ENCODE results near the gene KIF18B.
"Not testable (repeated sequence)": the region's sequence is repeated elsewhere in the genome, so short reads cannot be mapped to it uniquely, and the experiment has no call there.

The KIF18B gene

GRCh38 chr17:44968225-44969143 lies 20.9 kb upstream of the KIF18B start, which contains the start of gene C1QL1:
TSS of gene C1QL1 (minus strand) at chr17:44968303. CDS start at chr17:44968048, 255 bp downstream.
- peak; percentile 96 for DNase-seq

- DNase-seq = no peak
Observed at GRCh38 chr17:44967907-44968224, 20.3 kb upstream of the KIF18B start.

GRCh38 chr17:44967026-44967906 lies 19.7 kb upstream of the KIF18B start:
- no peak for DNase-seq

GRCh38 chr17:44966348-44967025 lies 18.9 kb upstream of the KIF18B start:
- no peak for DNase-seq

GRCh38 chr17:44965481-44966234 lies 18.1 kb upstream of the KIF18B start:
- DNase-seq = no peak

- no peak for DNase-seq
Observed at GRCh38 chr17:44961921-44962350, 14.4 kb upstream of the KIF18B start.

- no peak for DNase-seq
Observed at GRCh38 chr17:44960691-44961090, 13.1 kb upstream of the KIF18B start.

- DNase-seq = no peak
Observed at GRCh38 chr17:44959821-44960531, 12.4 kb upstream of the KIF18B start.

GRCh38 chr17:44956998-44957981 lies 9.7 kb upstream of the KIF18B start:
- no peak for DNase-seq

- DNase-seq = no peak
Observed at GRCh38 chr17:44955674-44956425, 8.3 kb upstream of the KIF18B start.

- no peak for DNase-seq
Observed at GRCh38 chr17:44952946-44953475, 5.4 kb upstream of the KIF18B start.

GRCh38 chr17:44948315-44948795 lies 782 bp upstream of the KIF18B start:
- DNase-seq = no peak

GRCh38 chr17:44945652-44946051 lies 1.9 kb downstream of the KIF18B start:
- DNase-seq = not testable (repeated sequence)

- DNase-seq = no peak
Observed at GRCh38 chr17:44942456-44942855, 5.1 kb downstream of the KIF18B start.

GRCh38 chr17:44941712-44942331 lies 5.8 kb downstream of the KIF18B start:
- DNase-seq = no peak

GRCh38 chr17:44940768-44941167 lies 6.8 kb downstream of the KIF18B start:
- no peak for DNase-seq

GRCh38 chr17:44940317-44940716 lies 7.3 kb downstream of the KIF18B start:
- DNase-seq = no peak

GRCh38 chr17:44935116-44935515 lies 12.5 kb downstream of the KIF18B start:
- DNase-seq = no peak

- no peak for DNase-seq
Observed at GRCh38 chr17:44934745-44935105, 12.8 kb downstream of the KIF18B start.

All from femur (tissue), 1 donor.